GM12891 (cell line): Measurements from ENCODE around the gene MED13L.

ENCODE experiments used
- POLR2A ChIP-seq: IDR thresholded peaks from 2 replicates; pipeline ENCODE4 v1.6.1; 2011; ENCODE audit warnings: low read depth, low read length, control low read depth
- POLR2AphosphoS5 ChIP-seq: IDR thresholded peaks from 2 replicates; pipeline ENCODE4 v1.6.1; 2011; ENCODE audit warnings: low read depth, low read length, control low read depth
- SPI1 ChIP-seq: IDR thresholded peaks from 2 replicates; pipeline ENCODE4 v1.6.1; 2011; ENCODE audit warnings: low read depth, low read length, control low read depth

DNA sequence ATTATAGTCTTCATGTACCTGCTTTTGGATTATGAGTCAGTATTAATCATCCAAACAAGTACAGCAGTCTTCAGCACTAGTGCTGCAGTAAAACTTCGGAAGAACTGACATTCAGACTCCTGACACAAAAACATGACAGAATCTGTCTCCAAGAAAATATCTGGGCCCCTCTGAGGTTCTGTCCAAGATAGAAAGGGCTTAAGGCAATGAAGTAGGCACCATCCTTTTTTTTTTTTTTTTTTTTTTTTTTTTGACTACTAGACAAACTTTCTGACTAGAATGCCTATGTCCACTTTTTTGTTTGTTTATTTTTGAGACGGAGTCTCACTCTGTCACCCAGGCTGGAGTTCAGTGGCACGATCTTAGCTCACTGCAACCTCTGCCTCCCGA, 112.5 kb downstream of the MED13L start:
- TF ChIP-seq POLR2A (no peak), POLR2AphosphoS5 (no peak), SPI1 (no peak)
